ENCODE measurements around the gene KIAA1210.

DNA sequence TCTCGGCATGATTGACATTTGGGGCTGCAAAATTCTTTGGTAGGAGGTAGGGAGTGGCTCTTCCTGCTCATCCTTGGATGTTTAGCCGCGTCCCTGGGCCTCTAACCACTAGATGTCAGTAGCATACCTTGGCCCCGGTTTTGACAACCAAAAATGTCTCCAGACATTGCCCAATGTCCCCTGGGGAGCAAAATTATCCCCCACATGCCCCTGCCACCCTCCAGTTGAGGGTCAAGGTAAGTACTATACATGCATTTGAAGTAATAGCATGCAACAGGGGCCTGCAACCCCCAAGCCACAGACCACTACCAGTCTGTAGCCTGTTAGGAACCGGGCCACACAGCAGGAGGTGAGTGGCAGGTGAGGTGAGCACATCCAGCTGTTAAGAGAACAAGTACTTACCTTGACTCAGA is 17.6 kb upstream of the KIAA1210 start:
- TF ChIP-seq, protein P1, sequence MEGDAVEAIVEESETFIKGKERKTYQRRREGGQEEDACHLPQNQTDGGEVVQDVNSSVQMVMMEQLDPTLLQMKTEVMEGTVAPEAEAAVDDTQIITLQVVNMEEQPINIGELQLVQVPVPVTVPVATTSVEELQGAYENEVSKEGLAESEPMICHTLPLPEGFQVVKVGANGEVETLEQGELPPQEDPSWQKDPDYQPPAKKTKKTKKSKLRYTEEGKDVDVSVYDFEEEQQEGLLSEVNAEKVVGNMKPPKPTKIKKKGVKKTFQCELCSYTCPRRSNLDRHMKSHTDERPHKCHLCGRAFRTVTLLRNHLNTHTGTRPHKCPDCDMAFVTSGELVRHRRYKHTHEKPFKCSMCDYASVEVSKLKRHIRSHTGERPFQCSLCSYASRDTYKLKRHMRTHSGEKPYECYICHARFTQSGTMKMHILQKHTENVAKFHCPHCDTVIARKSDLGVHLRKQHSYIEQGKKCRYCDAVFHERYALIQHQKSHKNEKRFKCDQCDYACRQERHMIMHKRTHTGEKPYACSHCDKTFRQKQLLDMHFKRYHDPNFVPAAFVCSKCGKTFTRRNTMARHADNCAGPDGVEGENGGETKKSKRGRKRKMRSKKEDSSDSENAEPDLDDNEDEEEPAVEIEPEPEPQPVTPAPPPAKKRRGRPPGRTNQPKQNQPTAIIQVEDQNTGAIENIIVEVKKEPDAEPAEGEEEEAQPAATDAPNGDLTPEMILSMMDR (conservative IDR thresholded peaks at IDR 0.05 in 1 of 2, IDR thresholded peaks at IDR 0.05 in 1 of 2; ENCODE audit: extremely low read depth in 1 of 2, insufficient read depth in 1 of 2, low read depth in 1 of 2, low read length in 2 of 2) = peak; percentile 28 to 66
- TF ChIP-seq EZH2 (IDR thresholded peaks at IDR 0.05; ENCODE audit: borderline replicate concordance, low read length) = no peak
